Stimulated activated CD4-positive, alpha-beta T cell treated with anti-CD3 and anti-CD28 coated beads, TNF-alpha, amount 100 ng/mL, for 24 hours (primary cell): ENCODE measurements around the gene NOM1.

Experiments used
- DNase-seq, 3 experiments: peaks; one replicate each; pipeline ENCODE4 v3.0.0-alpha.2; 2020; ENCODE audit warnings: low read depth in 3 of 3

NOM1 gene

GRCh38 chr7:157005456-157006204, 56.1 kb downstream of the NOM1 start:
- no peak for DNase-seq

DNA sequence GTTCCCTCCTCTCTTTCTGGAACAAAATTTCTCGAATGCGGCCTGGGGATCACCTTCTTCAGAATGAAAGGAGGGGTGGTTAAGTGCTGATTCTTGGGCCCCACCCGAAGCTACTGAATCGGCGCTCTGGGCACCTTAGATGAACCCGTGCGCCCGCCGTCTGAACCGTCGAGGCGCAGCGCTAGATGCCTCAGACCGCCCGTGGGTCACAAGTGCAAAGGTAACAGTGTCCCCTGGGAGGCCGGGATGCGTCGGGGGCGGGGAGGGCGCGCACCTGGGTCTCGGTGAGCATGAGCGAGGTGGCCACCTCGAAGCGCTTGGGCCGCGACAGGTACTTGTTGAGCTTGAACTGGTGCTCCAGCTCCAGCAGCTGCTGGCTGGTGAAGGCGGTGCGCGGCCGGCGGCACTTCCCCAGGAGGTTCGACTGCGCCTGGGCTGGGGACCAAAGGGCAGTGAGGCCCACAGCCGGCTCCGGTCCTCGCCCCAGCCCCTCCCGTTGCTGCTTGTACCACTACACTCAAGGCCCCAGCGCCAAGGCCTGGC, 56.8 kb downstream of the NOM1 start:
- DNase-seq = no peak

GRCh38 chr7:157006829-157007469, 57.4 kb downstream of the NOM1 start:
- DNase-seq = no peak

DNA sequence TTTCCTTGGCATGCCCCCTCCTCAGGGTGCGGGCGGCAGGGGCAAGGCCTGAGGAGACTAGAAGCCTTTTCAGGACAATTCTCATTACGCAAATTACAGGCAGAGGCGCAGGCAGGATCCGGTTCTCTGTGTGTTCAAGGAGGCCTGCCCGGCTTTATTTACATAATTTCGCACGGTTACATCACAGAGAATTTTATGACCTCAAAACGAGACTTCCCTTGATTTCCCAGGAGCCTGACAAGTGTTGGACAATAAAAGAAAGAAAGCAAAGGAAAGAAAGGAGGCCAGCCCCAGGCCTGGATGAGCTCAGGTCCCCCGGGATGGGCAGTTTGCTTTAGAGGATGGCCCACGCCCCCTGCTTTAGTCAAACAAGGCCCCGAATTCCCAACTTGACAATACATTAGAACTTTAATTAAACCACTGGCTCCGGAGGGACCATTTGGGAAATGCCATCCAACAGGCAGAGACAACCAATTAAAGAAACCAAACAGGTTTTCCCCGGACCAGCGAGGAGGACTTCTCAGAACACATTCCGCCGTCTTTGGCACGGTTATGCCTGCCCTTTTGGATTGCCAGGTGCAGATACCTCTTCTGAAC, 58.1 kb downstream of the NOM1 start:
- DNase-seq = no peak

GRCh38 chr7:157008206-157009169, 59.0 kb downstream of the NOM1 start:
- DNase-seq = no peak

GRCh38 chr7:157009170-157009777, 59.8 kb downstream of the NOM1 start:
- no peak for DNase-seq

DNA sequence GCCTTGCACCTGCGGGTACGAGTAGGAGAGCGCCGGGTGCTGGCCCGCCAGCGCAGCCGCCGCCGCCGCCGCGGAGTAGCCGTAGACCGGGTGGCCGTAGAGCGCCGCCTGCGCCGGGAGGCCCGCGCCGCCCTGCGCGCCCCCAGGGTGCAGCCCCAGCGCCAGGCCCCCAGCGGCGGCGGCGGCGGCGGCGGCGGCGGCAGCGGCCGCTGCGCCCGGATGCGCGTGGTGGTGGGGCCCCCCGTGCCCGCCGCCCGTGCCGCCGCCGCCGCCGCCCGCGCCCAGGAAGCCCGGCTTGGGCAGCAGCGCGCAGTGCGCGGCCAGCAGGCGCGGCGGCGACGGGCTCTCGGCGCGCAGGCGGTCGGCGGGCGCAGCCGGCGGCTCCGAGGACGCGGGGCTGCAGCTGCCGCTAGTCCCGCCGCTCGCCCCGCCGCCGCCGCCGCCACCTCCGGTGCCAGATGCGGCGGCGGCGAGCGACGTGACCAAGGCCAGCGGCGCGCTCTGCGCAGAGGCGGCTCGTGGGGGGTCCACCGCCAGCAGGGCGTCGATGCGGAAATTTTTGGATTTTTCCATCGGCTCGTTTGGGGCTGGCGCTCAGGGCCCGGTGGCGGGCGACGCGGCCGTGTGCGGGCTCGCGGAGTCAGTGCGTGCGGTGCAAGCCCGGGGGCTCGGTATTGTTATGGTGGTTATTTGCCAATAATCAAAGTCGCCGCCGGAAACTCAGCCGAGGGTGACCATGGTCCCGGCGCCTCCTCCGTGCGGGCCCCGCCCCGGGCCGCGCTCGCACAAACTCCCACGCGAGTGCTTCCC, 60.5 kb downstream of the NOM1 start:
- no peak for DNase-seq

DNA sequence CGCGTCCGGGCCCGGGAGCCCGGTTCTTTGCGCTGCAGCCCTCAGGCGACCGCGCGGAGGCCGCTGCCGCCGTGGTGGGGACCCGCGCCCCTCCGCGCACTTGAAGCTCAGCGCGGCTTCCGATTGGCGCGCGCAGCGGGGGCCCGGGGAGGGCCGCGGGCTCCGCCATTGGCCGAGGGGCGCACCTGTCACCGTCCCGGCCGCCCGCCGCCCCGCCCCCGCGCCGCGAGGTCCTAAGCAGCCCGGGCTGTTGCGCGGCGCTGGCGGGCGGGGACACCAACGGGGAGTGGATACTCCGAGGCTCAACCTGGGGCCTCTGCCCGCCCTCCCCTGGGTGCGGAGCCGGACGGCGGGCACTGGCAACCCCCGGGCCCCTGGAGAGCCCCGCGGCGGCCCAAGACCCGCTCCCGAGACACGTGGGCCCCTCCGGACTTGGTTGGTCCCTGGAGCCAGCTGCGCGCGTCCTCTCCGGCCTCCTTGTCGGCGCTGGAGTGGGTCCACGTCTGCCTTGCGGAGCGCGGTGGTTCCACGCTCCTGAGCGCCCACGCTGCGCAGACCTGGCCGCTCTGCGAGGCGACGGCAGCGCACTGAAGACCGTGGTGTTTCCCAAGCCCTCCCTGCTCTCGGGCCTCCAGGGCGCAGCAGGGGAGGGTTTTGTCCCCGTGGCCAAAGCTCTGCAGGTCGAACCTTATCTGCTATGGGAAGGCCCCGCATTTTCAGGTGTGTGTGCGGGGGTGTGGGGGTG, 61.2 kb downstream of the NOM1 start, which contains the start of gene MNX1:
TSS of gene MNX1 (minus strand) at position 76 of the 745 bp plus-strand sequence. CDS start 313 bp downstream, outside the sequence.
- DNase-seq = peak in 2 of 3 experiments; percentile 16 to 55

DNA sequence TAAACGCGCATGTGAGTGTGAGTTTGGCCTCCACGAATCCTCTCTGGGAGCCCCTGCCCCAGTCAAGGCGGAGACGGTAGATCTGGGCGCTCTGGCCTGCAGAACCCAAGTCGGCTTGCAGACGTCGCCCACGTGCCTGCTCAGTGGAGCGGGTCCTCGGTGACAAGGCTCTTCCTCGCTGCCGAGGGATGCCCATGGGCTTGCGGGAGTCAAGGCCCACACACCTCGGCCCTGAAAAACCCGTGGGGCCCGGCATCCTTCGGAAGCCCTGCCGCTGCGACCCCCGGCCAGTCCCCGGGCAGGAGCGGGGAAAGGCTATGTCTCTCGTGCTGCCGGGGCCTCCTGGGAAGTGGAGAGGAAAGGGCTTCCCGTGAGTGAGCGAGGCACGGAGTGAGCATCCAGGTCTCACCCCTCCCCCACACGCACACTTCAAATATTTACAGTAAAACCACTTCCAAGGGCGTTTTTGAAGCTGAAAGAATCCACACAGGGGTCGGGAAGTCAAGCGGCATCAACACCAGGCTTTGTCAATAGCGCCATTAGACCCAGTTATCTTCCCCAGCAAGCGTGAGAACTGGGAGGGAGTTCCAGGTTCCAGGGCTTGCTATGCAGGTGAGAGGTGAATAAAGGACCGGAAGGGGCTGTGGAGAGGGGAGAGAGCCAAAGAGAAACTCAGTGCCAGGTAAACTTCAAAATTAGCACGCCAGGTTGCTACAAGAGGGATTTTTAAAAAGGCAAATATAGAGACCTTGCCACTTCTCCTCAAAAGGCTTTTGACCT, 62.0 kb downstream of the NOM1 start:
- no peak for DNase-seq

GRCh38 chr7:157012113-157012547, 62.6 kb downstream of the NOM1 start:
- no peak for DNase-seq

DNA sequence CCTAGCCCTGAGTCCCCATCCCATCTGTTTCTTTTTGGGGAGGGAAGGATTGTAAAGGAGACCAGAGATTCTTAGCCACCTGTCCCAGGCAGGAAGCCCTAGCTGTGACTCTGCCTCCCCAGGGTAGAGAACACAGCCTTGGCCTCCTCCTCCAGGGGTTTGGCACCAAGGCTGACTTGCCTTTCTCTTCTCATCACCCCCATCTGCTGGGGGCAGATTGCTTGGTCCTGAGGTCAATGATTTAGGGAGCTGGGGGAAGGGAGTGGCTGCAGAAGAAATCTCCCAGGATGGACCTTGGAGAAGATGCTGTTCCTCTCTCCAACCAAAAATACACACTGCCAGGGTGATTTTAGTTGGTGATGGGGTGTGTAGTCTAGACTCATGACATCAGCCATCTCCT, 63.6 kb downstream of the NOM1 start:
- DNase-seq = no peak

DNA sequence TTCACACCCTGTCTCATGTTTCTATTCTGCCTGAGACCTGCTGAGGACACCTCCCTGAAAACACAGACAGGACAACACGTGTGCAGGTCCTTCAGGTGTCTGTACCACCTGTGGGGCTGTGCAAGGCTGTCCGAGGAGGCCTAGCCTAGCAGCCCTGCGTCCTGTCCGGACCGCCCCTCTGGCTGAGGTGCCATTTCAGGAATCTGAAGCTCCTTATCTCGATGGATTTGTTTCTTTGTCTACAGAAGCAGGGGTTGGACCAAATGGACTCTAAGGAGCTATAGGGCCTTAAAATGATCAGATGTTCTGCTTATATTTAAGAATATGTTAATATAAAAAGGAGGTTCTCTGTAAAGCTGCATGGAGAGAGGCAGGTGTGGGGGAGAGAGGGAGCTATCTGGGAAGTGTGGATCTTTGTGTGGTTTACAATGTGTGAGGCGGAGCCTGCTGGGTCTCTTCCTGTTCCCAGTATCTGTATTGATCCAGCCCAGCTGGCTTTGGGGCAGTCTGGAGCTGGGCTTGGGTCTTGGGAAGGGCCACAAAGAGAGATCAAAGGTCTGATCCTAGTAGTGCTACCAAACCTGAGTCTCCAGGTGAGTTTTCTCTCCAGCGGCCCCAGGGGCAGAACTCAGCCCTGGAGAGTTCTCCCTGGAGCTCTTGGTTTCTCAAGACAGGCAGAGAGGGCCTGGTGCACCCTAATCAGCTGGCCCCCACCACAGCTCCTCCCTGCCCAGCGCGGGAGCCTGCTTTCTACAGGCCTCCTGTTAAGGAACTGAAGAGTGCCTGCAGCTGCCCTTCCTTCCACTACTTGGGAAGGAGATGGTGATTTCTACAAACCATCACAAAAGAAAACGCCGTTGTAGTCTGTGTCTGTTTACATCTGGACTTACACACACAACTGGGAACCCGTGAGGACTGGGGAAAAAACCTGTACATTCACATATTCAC, 64.4 kb downstream of the NOM1 start:
- no peak for DNase-seq

DNA sequence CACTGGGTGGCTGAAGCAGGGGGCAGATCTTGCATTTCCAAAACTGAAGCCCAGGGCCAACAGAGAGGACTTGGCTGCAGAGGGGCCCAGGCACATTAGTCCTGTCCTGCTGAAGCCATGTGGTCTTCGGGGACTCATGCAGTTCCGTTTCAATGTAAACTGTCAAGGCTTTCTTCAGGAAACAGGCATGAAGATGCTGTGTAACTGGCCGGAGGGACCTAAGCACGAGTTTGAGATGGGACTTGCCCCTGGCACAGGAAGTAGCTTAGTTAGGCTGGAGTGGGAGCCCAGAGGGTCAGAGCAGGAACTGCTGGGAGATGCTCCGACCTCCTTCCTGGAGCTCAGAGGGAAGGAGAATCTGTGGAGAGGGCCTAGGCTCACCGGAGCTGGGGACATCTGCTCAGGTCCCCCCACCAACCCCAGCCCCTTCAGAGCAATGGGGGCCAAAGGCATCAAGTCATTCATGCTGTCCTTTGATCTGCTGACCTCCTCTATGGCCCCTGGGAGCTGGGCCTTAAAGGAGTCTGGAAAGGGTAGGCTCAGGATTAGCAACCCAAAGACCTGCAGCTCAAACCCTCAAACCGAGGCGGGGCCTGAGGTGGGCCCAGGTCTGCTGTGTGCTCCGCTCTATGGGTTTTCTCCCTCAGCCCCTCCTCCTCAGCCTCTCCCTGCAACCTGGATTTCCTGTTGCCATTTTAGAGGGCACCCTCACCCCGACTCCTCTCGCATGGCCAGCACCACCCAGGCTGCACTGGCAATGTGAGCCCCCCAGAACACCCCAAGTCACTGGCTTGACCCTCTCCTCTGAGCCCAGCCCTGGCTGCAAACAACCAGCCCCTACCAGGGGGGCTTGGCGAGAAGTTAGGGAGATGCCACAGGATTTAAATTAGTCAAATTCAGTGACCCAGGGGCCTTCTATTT, 65.4 kb downstream of the NOM1 start:
- no peak for DNase-seq

GRCh38 chr7:157016024-157016351, 66.5 kb downstream of the NOM1 start:
- DNase-seq = no peak

DNA sequence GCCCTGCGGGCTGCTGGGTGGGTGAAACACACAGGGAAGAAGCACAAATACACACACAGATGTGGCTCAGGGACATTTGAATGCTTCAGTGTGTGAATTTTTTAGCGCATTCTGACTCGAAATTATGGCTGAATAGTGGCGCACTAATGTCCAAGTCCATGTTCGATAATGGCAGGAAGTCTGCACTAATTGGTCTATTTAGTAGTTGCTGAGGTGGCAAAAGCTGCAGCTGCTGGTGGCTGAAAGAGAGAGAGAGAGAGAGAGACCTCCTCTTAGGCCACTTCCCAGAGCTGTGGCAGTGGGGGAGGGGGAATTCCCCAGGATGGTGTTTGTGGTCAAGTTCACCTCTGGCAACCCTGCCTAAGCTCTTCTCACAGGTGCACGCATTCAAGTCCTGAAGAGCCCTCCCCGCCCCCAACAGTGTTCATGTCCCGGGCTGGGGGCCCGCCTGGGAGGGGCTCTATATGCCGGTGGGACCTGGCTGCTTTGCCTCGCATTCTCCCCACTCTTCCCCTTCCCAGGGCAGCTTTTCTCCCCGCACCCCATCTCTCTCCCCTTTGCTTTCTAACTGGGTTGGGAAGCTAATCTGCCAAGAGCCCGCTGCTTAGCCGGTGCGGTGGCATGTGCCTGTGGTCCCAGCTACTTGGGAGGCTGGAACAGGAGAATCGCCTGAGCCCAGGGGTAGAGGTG, 67.0 kb downstream of the NOM1 start:
- DNase-seq = peak in 1 of 3 experiments; percentile 53

DNA sequence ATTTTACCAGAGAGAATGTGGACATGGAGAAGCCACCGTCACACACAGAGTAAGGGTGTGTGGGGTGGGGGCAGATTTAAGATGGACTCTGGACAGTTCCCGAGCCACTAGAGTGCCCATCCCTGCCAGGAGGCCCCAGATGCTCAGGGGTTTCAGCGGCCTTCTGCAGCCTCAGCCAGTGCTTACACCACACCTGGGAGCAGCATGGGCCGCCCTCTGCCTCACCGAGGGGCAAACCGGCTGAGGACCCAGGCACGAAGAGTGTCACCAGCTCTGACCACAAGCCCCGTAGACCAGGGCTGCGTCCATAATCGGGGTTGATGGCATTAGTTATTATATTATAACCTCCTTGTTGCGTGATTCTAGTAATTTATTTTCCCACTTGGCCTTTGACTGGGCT, 67.6 kb downstream of the NOM1 start:
- DNase-seq = no peak
